Body of pancreas (tissue), 4 donors: ENCODE data around the gene KRT25. TPM values are rescaled to one million over a fixed set of nuclear protein-coding genes. Genes with fewer than 3 reads are reported as not detected.

Experiments
- ATAC-seq: fragments of 150-250 bp; one replicate; pipeline ENCODE4 v1.9.1; 2016
- DNase-seq, 4 donors: peaks; one replicate each; pipeline ENCODE4 v3.0.0-alpha.2; 2019
- H3K27ac ChIP-seq, 4 donors: fragments of 200-600 bp; sonication (generic); 1 replicate in 3 of 4; 2 replicates in 1 of 4; pipeline versions ENCODE4 v1.5.1 to v1.6.1; 2016 to 2019; ENCODE audit warnings: mild to moderate bottlenecking in 1 of 4, mixed read lengths in 1 of 4, moderate library complexity in 1 of 4
- H3K27me3 ChIP-seq, 2 donors: fragments of 200-600 bp; sonication (generic); one replicate each; pipeline ENCODE4 v1.6.0; 2016; ENCODE audit warnings: mild to moderate bottlenecking in 1 of 2
- H3K36me3 ChIP-seq, 2 donors: fragments of 200-600 bp; sonication (generic); replicated peaks in 1 of 2; 2 replicates each; pipeline ENCODE4 v1.5.1; 2016; ENCODE audit warnings: low read depth in 2 of 2; ENCODE audit not compliant: insufficient read depth in 1 of 2
- H3K4me1 ChIP-seq: fragments of 200-600 bp; sonication (generic); one replicate; pipeline ENCODE4 v1.6.0; 2016
- H3K4me3 ChIP-seq, 2 donors: fragments of 200-600 bp; sonication (generic); 1 replicate in 1 of 2; 2 replicates in 1 of 2; pipeline ENCODE4 v1.5.1; 2016 to 2019
- H3K9me3 ChIP-seq, 3 donors: fragments of 200-600 bp; sonication (generic); 1 replicate in 2 of 3; 2 replicates in 1 of 3; pipeline ENCODE4 v1.5.1; 2016
- POLR2A ChIP-seq, 3 donors: fragments of 450-650 bp; IDR thresholded peaks; one replicate each; pipeline ENCODE4 v1.6.1; 2016; ENCODE audit warnings: antibody characterized with exemption in 3 of 3, mild to moderate bottlenecking in 2 of 3
- WGBS, 2 donors: methylation state at CpG; one replicate each; pipeline ENCODE4 v1.1.5; 2017; 5-methylcytosine and 5-hydroxymethylcytosine counted together
- intact Hi-C: fragments of 100-400 bp; cut with DNase I; formaldehyde crosslinking; loops from one replicate; pipeline ENCODE4 v1.15.1; 2023
- total RNA-seq, 2 donors: library from RNA; depleted of rRNA; stranded (reverse); fragments of >200 nt; gene quantifications; one replicate each; pipeline ENCODE4 v1.1.0, GENCODE V29; 2016
- TF ChIP-seq, protein P1 (sequence below), 7 experiments: fragments of 450-650 bp in 4 of 7; fragments of 200-600 bp in 3 of 7; sonication (generic) in 3 of 7; IDR thresholded peaks; one replicate each; pipeline ENCODE4 v1.5.1; 2016 to 2019; ENCODE audit warnings: antibody characterized with exemption in 7 of 7

KRT25 gene
- total RNA-seq, 2 donors from 2014 or later: not detected

DNA sequence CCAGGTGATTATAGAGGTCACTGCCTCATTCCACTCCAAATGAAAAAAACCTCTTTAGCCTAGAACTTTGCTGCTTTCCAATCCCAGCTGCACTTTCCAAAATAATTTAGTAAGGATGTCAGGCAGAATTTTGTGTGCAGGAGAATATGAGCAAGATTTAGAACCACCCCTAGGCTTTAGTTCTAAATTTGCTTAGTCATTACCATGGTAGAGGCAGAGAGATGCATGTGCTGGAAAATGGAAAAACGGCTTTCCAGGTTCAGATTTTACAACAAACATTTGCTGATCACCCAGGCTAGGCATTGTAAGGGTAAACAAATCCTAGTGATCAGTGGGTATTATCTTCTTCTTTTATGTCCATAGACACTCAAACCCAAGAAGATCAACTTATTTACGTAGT is 10.5 kb upstream of the KRT25 start:
- no peak for TF ChIP-seq POLR2A (IDR thresholded peaks at IDR 0.05)
- DNase-seq: no peak
- H3K27ac ChIP-seq: no peak overlapping the region
- ATAC-seq: no peak
- intact Hi-C loops: no loop called here
- H3K4me1 ChIP-seq: no peaks in the 10 kb centered on the region
- H3K27me3 ChIP-seq: no peaks in the 10 kb centered on the region
- peaks cover 0 to 18% (median 0%) of the 10 kb centered on the region in 3 donors for H3K9me3 ChIP-seq
- H3K36me3 ChIP-seq: no peaks in the 10 kb centered on the region
- H3K4me3 ChIP-seq: no peak overlapping the region
- 63 to 74% methylated on average over 2 of the region's 2 CpGs for WGBS, 2 donors

DNA sequence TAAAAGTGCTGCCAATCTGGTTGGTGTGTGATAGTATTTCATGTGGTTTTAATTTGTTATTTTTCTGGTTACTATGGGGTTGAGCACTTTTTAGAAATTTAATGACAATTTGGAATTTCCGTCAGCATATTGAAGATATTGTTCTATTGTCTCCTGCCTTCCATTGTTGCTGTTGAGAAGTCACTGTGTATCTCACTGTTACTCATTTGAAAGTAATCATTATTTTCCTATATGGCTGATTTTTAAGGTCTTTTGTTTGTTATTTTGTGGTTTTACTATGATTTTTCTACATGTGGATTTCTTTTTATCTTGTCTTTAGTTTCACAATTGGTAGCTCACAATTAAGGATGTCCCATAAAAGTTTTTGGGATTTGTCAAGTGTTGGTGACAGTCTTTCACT is 8.6 kb upstream of the KRT25 start:
- ATAC-seq (no peak), DNase-seq (no peak)
- intact Hi-C loops: no loop called here
- 56 to 62% methylated on average over 1 of the region's 1 CpG for WGBS, 2 donors
- Histone ChIP-seq H3K36me3 (no peaks in the 10 kb centered on the region), H3K27ac (no peak overlapping the region), H3K4me1 (no peaks in the 10 kb centered on the region), H3K4me3 (no peak overlapping the region), H3K9me3 (peaks cover 0 to 26% (median 0%) of the 10 kb centered on the region in 3 donors), H3K27me3 (no peaks in the 10 kb centered on the region)
- TF ChIP-seq, protein P1, sequence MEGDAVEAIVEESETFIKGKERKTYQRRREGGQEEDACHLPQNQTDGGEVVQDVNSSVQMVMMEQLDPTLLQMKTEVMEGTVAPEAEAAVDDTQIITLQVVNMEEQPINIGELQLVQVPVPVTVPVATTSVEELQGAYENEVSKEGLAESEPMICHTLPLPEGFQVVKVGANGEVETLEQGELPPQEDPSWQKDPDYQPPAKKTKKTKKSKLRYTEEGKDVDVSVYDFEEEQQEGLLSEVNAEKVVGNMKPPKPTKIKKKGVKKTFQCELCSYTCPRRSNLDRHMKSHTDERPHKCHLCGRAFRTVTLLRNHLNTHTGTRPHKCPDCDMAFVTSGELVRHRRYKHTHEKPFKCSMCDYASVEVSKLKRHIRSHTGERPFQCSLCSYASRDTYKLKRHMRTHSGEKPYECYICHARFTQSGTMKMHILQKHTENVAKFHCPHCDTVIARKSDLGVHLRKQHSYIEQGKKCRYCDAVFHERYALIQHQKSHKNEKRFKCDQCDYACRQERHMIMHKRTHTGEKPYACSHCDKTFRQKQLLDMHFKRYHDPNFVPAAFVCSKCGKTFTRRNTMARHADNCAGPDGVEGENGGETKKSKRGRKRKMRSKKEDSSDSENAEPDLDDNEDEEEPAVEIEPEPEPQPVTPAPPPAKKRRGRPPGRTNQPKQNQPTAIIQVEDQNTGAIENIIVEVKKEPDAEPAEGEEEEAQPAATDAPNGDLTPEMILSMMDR (IDR thresholded peaks at IDR 0.05): no peak
- no peak for TF ChIP-seq POLR2A (IDR thresholded peaks at IDR 0.05)

DNA sequence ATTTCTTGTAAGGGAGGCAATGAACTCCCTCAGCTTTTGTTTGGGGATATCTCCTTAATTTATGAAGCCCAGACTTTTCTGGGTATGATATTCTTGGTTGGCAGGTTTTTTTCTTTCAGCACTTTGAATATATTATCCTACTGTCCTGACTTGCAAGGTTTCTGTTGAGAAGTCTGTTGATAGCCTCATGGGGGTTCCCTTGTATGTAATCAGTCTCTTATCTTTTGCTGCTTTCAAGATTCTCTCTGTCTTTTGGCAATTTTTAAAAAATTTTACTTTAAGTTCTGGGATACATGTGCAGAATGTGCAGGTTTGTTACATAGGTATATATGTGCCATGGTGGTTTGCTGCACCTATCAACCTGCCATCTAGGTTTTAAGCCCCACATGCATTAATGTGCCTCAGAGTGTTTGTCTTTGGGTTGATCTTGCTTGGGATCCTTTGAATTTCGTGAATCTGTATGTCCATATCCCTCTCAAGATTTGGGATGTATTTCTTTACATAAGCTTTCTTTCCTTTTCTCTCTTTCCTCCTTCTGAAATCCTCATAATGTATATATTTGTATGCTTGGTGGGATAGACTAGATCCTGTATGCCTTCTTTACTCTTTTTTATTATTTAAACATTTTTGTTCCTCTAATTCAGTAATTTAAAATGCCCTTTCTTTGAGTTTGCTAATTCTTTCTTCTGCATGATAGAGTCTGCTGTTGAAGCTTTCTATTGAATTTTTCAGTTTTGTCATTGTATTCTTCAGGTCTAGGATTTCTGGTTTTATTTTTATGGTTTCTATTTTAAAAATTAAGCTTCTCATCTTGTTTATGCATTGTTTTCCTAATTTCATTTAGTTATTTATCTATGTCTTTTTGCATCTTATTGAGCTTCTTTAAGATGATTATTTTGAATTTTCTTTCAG is 5.2 kb upstream of the KRT25 start:
- TF ChIP-seq, protein P1 (IDR thresholded peaks at IDR 0.05): no peak
- no peak for TF ChIP-seq POLR2A (IDR thresholded peaks at IDR 0.05)
- no peak for DNase-seq
- ATAC-seq: no peak
- Histone ChIP-seq H3K27me3 (no peaks in the 10 kb centered on the region), H3K4me1 (no peaks in the 10 kb centered on the region), H3K4me3 (no peak overlapping the region), H3K27ac (no peak overlapping the region), H3K36me3 (no peaks in the 10 kb centered on the region), H3K9me3 (peaks cover 0 to 26% (median 0%) of the 10 kb centered on the region in 3 donors)
- WGBS, 2 donors: 4 to 17% methylated on average over 1 of the region's 1 CpG
- intact Hi-C loops: no loop called here

DNA sequence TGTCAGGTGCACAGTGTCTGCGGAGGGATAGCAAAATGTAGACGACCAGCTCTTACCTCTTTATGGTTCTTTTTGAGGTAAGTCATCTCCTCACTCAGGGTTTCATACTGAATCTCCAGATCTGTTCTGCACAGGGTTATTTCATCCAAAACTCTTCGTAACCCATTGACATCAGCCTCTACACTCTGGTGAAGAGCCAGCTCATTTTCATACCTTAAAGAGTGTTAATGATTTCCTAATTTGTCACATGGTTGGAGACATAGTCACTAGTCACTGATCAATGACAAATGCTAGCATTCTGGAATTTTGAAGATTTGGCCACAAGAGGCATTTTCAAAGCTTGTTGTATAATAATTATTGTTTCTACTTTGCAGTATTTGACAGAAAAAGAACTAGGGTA is 1.3 kb downstream of the KRT25 start:
- WGBS, 2 donors: 63 to 66% methylated on average over 3 of the region's 3 CpGs
- Histone ChIP-seq H3K4me3 (no peak overlapping the region), H3K27ac (no peak overlapping the region), H3K4me1 (no peaks in the 10 kb centered on the region), H3K27me3 (no peaks in the 10 kb centered on the region), H3K9me3 (no peaks in the 10 kb centered on the region), H3K36me3 (no peaks in the 10 kb centered on the region)
- no peak for ATAC-seq
- TF ChIP-seq POLR2A (IDR thresholded peaks at IDR 0.05): no peak
- TF ChIP-seq, protein P1 (IDR thresholded peaks at IDR 0.05): no peak
- no peak for DNase-seq
- intact Hi-C loops: no loop called here

DNA sequence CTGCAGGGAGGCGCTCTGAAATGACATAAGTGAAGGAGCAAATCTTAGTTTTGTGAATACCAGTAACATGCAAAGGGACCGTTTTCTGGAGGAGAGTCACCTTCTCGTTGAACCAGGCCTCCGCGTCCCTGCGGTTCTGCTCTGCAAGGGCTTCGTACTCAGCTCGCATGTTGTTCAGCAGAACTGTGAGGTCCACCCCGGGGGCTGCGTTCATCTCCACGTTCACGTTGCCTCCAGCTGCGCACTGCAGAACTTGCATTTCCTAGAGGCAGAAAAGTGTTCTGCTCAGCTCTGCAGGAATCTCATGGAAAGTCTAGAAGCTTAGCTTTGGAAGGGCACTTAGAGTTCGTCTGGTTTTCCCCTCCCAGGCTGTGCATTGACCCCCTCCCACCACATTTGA is 4.1 kb downstream of the KRT25 start:
- H3K4me3 ChIP-seq: no peak overlapping the region
- no peak for DNase-seq

More for the DNA sequence above, 4.1 kb downstream of the KRT25 start:
- Histone ChIP-seq H3K4me1 (no peaks in the 10 kb centered on the region), H3K36me3 (no peaks in the 10 kb centered on the region), H3K27me3 (peaks cover 0 to 3% of the 10 kb centered on the region in 2 donors), H3K27ac (no peak overlapping the region), H3K9me3 (no peaks in the 10 kb centered on the region)
- WGBS, 2 donors: 52 to 71% methylated on average over 2 to 14 of the region's 14 CpGs
- intact Hi-C loops: no loop called here
- TF ChIP-seq, protein P1 (IDR thresholded peaks at IDR 0.05): no peak
- no peak for TF ChIP-seq POLR2A (IDR thresholded peaks at IDR 0.05)
- no peak for ATAC-seq
